ENCODE measurements around the gene SYMPK.
"Not testable (repeated sequence)": the region's sequence is repeated elsewhere in the genome, so short reads cannot be mapped to it uniquely, and the experiment has no call there.

The SYMPK gene

GRCh38 chr19:45804140-45804958, 58.6 kb downstream of the SYMPK start:
- no peak for DNase-seq (ENCODE audit: low read depth)

- no peak for DNase-seq (ENCODE audit: low read depth)
Observed at GRCh38 chr19:45801603-45802175, 61.3 kb downstream of the SYMPK start.

GRCh38 chr19:45800070-45800553, 62.8 kb downstream of the SYMPK start:
- no peak for DNase-seq (ENCODE audit: low read depth)

- not testable (repeated sequence) for DNase-seq (ENCODE audit: low read depth)
Observed at GRCh38 chr19:45799541-45799940, 63.4 kb downstream of the SYMPK start.

- peak; percentile 82 for DNase-seq (ENCODE audit: low read depth)
Observed at GRCh38 chr19:45798995-45799517, 63.9 kb downstream of the SYMPK start.

- DNase-seq (ENCODE audit: low read depth), result no peak
Observed at GRCh38 chr19:45794627-45795026, 68.3 kb downstream of the SYMPK start.

GRCh38 chr19:45793876-45794275, 69.1 kb downstream of the SYMPK start:
- no peak for DNase-seq (ENCODE audit: low read depth)

GRCh38 chr19:45793178-45793564, 69.8 kb downstream of the SYMPK start:
- DNase-seq (ENCODE audit: low read depth), result no peak

- peak; percentile 98 for DNase-seq (ENCODE audit: low read depth)
Observed at GRCh38 chr19:45792470-45793177, 70.3 kb downstream of the SYMPK start, which contains the start of gene DMWD. DMWD (minus strand) TSS chr19:45792845; CDS start chr19:45792756, 89 bp downstream.

- no peak for DNase-seq (ENCODE audit: low read depth)
Observed at GRCh38 chr19:45791744-45792469, 71.0 kb downstream of the SYMPK start.

- no peak for DNase-seq (ENCODE audit: low read depth)
Observed at GRCh38 chr19:45790942-45791341, 72.0 kb downstream of the SYMPK start.

GRCh38 chr19:45789035-45789786, 73.7 kb downstream of the SYMPK start:
- no peak for DNase-seq (ENCODE audit: low read depth)

GRCh38 chr19:45786533-45786894, 76.4 kb downstream of the SYMPK start:
- no peak for DNase-seq (ENCODE audit: low read depth)

- no peak for DNase-seq (ENCODE audit: low read depth)
Observed at GRCh38 chr19:45785781-45786532, 77.0 kb downstream of the SYMPK start.

GRCh38 chr19:45785097-45785496, 77.8 kb downstream of the SYMPK start:
- no peak for DNase-seq (ENCODE audit: low read depth)

GRCh38 chr19:45784096-45784495, 78.9 kb downstream of the SYMPK start:
- no peak for DNase-seq (ENCODE audit: low read depth)

- peak; percentile 86 for DNase-seq (ENCODE audit: low read depth)
Observed at GRCh38 chr19:45782820-45783785, 79.8 kb downstream of the SYMPK start.

- DNase-seq (ENCODE audit: low read depth), result peak; percentile 54
Observed at GRCh38 chr19:45782162-45782691, 80.7 kb downstream of the SYMPK start, which contains the start of gene DMPK. DMPK (minus strand) TSS chr19:45782490; CDS start chr19:45782352, 138 bp downstream.

Measured in fibroblast of gingiva (primary cell).